GM12865 (cell line): ENCODE measurements around the gene DCDC2.
"Not testable (repeated sequence)": the region's sequence is repeated elsewhere in the genome, so short reads cannot be mapped to it uniquely, and the experiment has no call there.

Source experiments
- DNase-seq: peaks from one replicate; pipeline ENCODE4 v3.0.0; 2010; ENCODE audit warnings: low read depth
- H3K4me3 ChIP-seq: 2 replicates; pipeline ENCODE4 v1.5.1; 2011; ENCODE audit warnings: mild to moderate bottlenecking, low read depth, low read length, control low read depth
- TF ChIP-seq, protein P1 (sequence below): IDR thresholded peaks from 2 replicates; pipeline ENCODE4 v1.5.1; 2011; ENCODE audit warnings: low read length, control low read depth, low read depth, inconsistent platforms; ENCODE audit not compliant: insufficient read depth; ENCODE audit errors: missing control alignments

Gene DCDC2

DNA sequence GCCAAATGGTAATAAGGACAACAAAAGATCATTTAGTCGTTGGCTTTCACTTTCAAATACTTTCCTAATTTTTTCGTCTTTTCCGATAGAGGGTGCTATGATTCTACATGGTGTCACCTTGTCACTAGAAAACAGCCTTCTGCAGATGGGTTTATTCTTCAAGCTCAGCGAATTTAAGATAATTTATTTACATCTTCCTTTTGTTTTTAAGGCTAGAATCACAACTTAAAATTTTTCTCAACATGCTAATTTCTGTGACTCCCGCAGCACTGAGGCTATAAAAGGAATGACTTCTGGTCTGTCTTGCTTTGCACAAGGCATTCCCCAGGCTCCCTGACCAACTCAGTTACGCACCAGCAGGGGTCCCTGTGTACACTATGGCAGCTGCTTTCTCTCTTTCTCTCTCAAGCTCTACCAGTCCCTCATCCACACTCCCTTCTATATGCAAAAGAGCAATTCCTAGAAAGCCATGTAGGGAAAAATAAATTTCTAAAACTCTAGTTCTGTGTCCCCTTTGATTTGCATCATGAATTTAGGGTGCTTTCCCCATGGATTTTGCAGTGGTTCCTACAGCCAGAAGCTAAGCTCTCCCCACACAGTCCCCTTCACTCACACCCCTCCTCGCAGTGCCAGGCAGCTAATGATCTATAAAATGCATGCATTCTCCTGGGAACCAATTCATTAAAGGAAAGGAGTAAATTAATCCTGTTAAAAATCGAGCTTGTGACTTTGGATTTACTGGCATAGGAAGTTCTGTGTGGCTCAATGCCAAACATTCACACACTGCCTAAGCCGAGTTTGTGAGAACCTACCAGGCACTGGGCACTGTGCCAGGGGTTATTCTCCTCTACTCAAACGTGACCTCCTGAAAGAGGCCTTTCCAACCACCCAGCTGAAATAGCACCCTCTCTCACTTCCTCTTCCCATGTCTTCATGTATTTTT lies 74.5 kb downstream of the DCDC2 start:
- TF ChIP-seq, protein P1, sequence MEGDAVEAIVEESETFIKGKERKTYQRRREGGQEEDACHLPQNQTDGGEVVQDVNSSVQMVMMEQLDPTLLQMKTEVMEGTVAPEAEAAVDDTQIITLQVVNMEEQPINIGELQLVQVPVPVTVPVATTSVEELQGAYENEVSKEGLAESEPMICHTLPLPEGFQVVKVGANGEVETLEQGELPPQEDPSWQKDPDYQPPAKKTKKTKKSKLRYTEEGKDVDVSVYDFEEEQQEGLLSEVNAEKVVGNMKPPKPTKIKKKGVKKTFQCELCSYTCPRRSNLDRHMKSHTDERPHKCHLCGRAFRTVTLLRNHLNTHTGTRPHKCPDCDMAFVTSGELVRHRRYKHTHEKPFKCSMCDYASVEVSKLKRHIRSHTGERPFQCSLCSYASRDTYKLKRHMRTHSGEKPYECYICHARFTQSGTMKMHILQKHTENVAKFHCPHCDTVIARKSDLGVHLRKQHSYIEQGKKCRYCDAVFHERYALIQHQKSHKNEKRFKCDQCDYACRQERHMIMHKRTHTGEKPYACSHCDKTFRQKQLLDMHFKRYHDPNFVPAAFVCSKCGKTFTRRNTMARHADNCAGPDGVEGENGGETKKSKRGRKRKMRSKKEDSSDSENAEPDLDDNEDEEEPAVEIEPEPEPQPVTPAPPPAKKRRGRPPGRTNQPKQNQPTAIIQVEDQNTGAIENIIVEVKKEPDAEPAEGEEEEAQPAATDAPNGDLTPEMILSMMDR: peak; percentile 38
- H3K4me3 ChIP-seq: no peak overlapping the region
- DNase-seq: peak; percentile 81

DNA sequence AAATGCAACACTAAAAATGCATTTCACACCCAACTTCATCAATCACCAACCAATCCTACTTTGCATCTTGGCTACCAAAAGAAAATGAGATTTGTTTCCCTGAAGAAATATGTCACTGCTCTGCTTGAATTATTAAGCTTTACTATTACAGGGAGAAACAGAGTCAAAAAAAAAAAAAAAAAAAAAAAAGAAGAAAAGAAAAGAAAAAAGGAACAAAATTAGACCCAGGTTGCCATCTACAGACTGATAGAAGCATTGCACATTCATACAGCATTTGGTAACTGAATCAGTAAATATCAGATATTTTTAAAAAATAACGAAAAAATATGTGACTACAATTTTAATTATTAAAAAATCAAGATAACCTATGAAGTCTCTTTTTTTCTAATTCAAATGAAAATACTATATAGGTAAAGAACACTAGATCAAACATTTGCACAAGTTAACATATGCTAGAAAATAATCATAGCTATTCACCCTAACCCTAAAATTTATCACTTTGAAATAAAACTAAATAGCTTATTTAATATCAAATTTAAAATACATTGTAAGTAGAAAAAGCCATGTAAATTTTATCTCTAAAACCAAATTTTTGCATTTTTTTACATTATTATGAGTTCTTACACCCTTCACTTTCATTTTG lies 83.3 kb downstream of the DCDC2 start:
- H3K4me3 ChIP-seq: no peak overlapping the region
- TF ChIP-seq, protein P1: peak; percentile 50
- DNase-seq: no peak

DNA sequence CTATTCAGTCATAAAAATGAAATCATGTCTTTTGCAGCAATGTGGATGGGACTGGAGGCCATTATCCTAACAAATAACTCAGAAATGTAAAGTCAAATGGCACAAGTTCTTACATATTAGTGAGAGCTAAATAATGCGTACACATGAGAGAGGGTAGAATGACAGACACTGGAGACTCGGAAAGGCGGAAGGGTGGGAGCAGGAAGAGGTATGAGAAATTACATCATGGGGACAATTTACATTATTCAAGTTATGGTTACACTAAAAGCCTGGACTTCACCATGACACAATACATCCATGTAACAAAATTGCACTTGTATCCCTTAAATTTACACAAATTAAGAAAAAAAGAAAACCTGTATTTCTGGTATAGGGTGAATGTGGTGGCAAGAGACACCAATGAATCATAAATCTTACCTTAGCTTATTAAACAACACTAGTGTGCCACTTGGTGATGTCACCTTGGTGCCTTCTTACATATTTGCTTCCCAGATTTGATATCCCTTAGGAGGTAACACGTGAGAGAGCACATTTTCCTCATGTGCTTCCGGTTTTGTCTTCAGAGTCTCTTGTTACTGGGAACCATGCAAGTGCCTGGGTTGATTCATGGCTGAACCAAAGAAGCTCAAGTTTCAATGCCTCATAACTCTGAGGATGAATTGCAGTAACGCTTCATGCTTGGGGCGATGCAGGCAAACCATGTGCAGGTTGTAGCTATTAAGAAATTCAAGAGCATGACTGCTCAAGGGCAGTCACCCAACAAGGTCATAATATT lies 84.6 kb downstream of the DCDC2 start:
- TF ChIP-seq, protein P1: no peak
- no peak overlapping the region for H3K4me3 ChIP-seq
- DNase-seq: no peak

DNA sequence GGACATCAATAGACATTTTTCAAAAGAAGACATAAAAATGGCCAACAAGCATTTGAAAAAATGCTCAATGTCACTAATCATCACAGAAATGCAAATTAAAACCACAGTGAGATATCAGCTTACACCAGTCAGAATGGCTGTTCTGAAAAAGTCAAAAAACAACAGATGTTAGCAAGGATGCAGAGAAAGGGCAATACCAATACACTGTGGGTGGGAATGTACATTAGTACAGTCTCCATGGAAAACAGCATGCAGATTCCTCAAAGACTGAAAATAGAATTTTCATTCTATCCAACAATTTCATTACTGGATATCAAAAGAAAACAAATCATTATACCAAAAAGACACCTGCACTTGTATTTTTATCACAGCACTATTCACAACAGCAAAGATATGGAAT lies 85.3 kb downstream of the DCDC2 start:
- no peak overlapping the region for H3K4me3 ChIP-seq
- TF ChIP-seq, protein P1: no peak
- DNase-seq: no peak

DNA sequence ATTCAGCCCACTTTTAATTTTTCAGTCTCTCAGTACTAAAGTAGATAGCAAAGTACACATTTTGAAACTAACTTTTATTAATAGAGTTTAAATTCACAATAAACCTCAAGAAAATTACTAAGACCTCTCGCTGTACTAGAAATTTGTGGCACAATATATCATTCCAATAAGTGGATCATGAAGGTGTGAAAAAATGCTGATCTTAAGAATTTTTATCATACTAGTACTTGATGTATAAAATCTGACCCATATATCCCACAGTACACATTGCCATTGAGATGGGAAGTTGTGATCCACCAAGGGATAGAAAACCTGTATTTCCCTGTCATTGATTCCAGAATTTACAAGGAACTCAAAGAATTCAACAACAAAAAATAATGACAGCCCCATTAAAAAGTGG lies 85.7 kb downstream of the DCDC2 start:
- no peak for DNase-seq
- TF ChIP-seq, protein P1: no peak
- no peak overlapping the region for H3K4me3 ChIP-seq

DNA sequence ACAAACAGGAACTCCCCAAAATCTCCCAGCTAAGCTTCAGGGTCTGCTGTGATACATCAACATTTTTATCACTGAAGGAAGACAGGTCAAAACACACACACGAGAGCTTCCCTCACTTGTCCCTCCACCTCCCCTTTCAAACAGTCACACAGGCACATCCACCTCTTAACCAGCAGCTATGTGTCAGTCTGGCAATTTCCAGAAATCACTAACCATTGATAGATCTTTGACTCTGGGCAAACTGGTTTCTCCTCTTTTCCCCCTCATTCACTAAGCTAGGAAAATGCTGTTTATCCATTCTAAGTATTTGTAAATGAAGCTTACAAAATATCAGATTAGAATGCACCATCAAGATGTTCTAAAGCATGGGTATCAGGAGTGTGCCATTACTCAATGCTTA lies 87.8 kb downstream of the DCDC2 start:
- H3K4me3 ChIP-seq: no peak overlapping the region
- no peak for DNase-seq
- TF ChIP-seq, protein P1: no peak

DNA sequence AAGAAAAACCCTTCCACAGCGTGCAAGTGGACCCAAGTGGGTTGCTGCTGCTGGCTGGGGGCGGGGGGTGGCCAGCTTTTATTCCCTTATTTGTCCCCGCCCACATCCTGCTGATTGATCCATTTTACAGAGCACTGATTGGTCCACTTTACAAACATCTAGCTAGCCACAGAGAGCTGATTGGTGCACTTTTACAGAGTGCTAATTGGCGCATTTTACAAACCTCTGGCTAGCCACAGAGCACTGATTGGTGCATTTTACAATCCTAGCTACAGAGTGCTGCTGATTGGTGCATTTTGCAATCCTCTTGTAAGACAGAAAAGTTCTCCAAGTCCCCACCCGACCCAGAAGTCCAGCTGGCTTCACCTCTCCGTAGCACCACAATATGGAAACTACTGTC lies 99.6 kb downstream of the DCDC2 start:
- not testable (repeated sequence) for H3K4me3 ChIP-seq, DNase-seq
